Nephron progenitor cell (in vitro differentiated cells): ENCODE measurements around the gene OR5C1.
"Not testable (repeated sequence)": the region's sequence is repeated elsewhere in the genome, so short reads cannot be mapped to it uniquely, and the experiment has no call there.

Experiments
- DNase-seq: peaks from one replicate; pipeline ENCODE4 v3.0.0; 2021
- H3K27ac Mint-ChIP-seq: 2 replicates; pipeline ENCODE4 v1.8.0; 2021; ENCODE audit warnings: mild to moderate bottlenecking, moderate library complexity, mixed read lengths
- H3K27me3 Mint-ChIP-seq: 2 replicates; pipeline ENCODE4 v1.8.0; 2021; ENCODE audit warnings: mild to moderate bottlenecking, low read depth, mixed read lengths; ENCODE audit not compliant: poor library complexity
- H3K36me3 Mint-ChIP-seq: 2 replicates; pipeline ENCODE4 v1.8.0; 2021; ENCODE audit warnings: low read depth, mixed read lengths
- H3K4me1 Mint-ChIP-seq: 2 replicates; pipeline ENCODE4 v1.8.0; 2021; ENCODE audit warnings: mixed read lengths
- H3K4me3 Mint-ChIP-seq: 2 replicates; pipeline ENCODE4 v1.8.0; 2021; ENCODE audit warnings: mild to moderate bottlenecking, moderate library complexity, mixed read lengths
- H3K9me3 Mint-ChIP-seq: 2 replicates; pipeline ENCODE4 v1.8.0; 2021; ENCODE audit warnings: mild to moderate bottlenecking, moderate library complexity, mixed read lengths
- TF ChIP-seq, protein P1 (sequence below): fragments of 200-600 bp; sonication (generic); IDR thresholded peaks from 2 replicates; pipeline ENCODE4 v1.5.0; 2021; ENCODE audit warnings: antibody characterized with exemption

The OR5C1 gene

DNA sequence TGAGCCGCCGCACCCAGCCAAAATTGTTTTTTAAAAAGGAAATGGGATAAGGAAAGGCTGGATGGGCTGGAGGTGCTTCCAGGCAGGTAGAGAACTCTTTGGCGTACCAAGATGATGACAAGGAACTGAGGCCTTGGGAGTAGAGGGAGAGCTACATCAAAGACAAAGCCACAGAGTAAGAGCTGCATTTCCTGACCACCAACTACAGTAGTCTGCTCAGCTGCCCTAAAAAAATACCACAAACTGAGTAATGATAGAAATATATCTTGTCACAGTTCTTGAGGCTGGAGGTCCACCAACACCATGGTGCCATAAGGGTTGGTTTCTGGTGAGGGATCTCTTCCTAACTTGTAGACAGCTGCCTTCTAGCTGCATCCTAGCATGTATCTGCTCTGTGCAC is 19.4 kb downstream of the OR5C1 start:
- Mint-ChIP-seq H3K36me3 (no peaks in the 10 kb centered on the region), H3K27ac (no peak overlapping the region), H3K4me3 (no peak overlapping the region), H3K4me1 (peaks cover 5% of the 10 kb centered on the region), H3K9me3 (peaks cover 30% of the 10 kb centered on the region), H3K27me3 (peaks cover 10% of the 10 kb centered on the region)
- DNase-seq: no peak
- TF ChIP-seq, protein P1, sequence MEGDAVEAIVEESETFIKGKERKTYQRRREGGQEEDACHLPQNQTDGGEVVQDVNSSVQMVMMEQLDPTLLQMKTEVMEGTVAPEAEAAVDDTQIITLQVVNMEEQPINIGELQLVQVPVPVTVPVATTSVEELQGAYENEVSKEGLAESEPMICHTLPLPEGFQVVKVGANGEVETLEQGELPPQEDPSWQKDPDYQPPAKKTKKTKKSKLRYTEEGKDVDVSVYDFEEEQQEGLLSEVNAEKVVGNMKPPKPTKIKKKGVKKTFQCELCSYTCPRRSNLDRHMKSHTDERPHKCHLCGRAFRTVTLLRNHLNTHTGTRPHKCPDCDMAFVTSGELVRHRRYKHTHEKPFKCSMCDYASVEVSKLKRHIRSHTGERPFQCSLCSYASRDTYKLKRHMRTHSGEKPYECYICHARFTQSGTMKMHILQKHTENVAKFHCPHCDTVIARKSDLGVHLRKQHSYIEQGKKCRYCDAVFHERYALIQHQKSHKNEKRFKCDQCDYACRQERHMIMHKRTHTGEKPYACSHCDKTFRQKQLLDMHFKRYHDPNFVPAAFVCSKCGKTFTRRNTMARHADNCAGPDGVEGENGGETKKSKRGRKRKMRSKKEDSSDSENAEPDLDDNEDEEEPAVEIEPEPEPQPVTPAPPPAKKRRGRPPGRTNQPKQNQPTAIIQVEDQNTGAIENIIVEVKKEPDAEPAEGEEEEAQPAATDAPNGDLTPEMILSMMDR: no peak

DNA sequence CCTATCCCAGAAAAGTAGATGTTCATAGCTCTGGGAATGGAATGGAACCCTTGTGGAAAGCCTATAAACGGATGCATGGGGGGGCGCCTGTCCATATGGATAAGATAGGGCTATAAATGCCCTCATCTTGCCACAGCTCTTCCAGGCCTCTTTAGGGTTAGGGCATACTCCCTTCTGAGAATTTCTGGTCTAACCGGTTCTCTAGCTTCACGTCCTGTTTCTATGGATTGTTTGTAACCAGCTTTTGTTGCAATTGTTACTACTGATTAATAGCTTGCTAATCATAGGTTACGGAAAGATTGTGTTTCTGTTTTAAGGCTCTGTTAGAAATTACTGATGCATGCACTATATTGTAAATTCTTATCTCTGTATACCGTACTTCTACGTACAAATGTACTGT is 20.5 kb downstream of the OR5C1 start:
- H3K4me3 Mint-ChIP-seq, H3K27ac Mint-ChIP-seq, H3K27me3 Mint-ChIP-seq, H3K36me3 Mint-ChIP-seq, DNase-seq, H3K4me1 Mint-ChIP-seq: not testable (repeated sequence)
- H3K9me3 Mint-ChIP-seq: peaks cover 25% of the 10 kb centered on the region

DNA sequence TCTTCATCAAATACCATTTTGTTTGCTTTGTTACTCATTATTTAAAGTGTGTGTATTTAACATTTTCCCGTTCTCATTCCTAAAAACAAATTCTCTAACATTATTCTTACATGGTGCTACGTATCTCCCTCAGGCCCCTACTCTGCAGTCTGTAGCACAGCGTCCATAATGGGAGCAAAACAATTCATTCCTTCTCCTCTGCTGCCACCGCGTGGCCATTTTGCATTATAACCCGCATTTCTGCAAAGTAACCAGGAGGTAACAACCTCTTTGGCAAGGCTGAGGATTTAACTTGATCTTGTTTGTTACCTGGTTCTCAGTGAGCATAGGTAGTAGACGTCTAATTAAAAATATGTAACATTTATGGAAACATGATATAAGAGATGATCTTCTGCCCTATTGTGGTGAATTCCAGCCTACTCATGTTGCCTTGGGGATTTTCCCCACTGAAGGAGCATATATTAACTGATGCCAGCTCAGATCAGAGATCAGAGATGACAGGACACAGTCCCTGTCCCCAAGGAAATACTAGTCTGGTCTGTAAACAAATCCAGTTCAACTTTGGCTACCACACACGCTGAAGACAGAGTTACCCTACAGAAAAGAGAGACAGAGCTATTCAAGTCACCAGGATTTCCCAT is 21.7 kb downstream of the OR5C1 start:
- TF ChIP-seq, protein P1: peak; percentile 75
- peaks cover 5% of the 10 kb centered on the region for H3K4me1 Mint-ChIP-seq
- H3K9me3 Mint-ChIP-seq: peaks cover 18% of the 10 kb centered on the region
- peaks cover 3% of the 10 kb centered on the region for H3K36me3 Mint-ChIP-seq
- DNase-seq: peak; percentile 77
- H3K27ac Mint-ChIP-seq: no peak overlapping the region
- peaks cover 3% of the 10 kb centered on the region for H3K27me3 Mint-ChIP-seq
- H3K4me3 Mint-ChIP-seq: no peak overlapping the region

DNA sequence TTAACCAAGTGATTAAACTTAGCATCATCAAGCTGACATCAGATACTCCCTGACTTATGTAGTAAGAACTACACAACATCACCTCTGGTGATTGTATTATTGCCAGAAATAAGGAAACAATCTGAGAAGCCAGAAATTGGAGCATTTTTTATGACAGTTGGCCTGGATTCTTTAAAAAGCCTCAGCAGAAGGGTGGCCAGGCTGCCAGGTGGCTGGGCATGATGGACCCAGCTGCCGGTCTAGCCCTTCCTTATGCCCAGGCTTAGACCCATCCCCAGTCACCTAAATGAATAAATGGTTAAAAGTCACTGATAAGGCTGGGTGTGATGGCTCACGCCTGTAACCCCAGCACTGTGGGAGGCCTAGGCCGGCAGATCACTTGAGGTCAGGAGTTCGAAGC is 24.0 kb downstream of the OR5C1 start:
- TF ChIP-seq, protein P1: no peak
- Mint-ChIP-seq H3K36me3 (peaks cover 18% of the 10 kb centered on the region), H3K27ac (no peak overlapping the region), H3K4me1 (peaks cover 9% of the 10 kb centered on the region), H3K27me3 (peaks cover 3% of the 10 kb centered on the region), H3K9me3 (no peaks in the 10 kb centered on the region), H3K4me3 (no peak overlapping the region)
- no peak for DNase-seq

DNA sequence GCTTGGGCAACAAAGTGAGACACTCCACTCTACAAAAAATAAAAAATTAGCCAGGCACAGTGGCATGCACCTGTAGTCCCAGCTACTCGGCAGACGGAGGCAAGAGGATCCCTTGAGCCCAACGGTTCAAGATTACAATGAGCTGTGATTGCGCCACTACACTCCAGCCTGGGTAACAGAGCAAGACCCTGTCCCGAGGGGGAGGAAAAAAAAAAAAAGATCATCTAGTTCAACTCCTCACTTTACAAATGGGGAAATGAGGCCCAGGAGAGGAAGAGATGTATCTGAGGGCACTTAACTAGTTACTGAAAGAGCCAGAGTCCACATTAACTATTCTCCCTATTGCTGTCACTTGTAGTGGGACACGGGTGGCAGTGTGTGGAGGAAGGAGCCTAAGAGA is 25.8 kb downstream of the OR5C1 start:
- no peaks in the 10 kb centered on the region for H3K9me3 Mint-ChIP-seq
- H3K36me3 Mint-ChIP-seq: peaks cover 20% of the 10 kb centered on the region

DNA sequence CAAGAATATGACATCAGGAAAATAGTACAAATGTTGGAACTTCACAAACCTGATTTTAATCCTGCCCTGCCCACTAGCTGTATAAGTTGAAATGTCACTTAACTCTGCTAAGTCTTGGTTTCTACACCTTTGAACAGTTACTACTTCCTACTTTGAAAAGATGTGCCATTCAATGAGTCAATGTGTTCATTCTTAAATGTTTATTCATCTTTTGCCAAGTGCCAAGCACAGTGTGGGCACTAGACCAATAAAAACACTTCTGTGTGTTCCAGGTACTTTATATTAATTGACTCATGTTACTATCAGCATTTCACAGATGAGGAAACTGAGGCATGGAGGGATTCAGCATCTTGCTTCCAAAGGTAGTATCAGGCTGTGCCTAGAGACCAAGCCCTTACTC is 26.8 kb downstream of the OR5C1 start:
- TF ChIP-seq, protein P1: no peak

More for the DNA sequence above, 25.8 kb downstream of the OR5C1 start:
- H3K4me1 Mint-ChIP-seq: peaks cover 9% of the 10 kb centered on the region
- peak overlapping the region; percentile 50 for H3K27ac Mint-ChIP-seq
- TF ChIP-seq, protein P1: no peak
- DNase-seq: no peak
- no peak overlapping the region for H3K4me3 Mint-ChIP-seq
- no peaks in the 10 kb centered on the region for H3K27me3 Mint-ChIP-seq

More for the DNA sequence above, 26.8 kb downstream of the OR5C1 start:
- DNase-seq: no peak
- Mint-ChIP-seq H3K4me1 (peaks cover 9% of the 10 kb centered on the region), H3K27ac (no peak overlapping the region), H3K27me3 (peaks cover 2% of the 10 kb centered on the region), H3K9me3 (no peaks in the 10 kb centered on the region), H3K4me3 (no peak overlapping the region), H3K36me3 (peaks cover 29% of the 10 kb centered on the region)
